ENCODE data around the gene NWD2. TPM values are rescaled to one million over a fixed set of nuclear protein-coding genes. Genes with fewer than 3 reads are reported as not detected.
A peak's percentile ranks its signal among the peaks of the same experiment; 100 is the strongest.

The NWD2 gene
- total RNA-seq, 1 donor from 2014 or later = not detected

DNA sequence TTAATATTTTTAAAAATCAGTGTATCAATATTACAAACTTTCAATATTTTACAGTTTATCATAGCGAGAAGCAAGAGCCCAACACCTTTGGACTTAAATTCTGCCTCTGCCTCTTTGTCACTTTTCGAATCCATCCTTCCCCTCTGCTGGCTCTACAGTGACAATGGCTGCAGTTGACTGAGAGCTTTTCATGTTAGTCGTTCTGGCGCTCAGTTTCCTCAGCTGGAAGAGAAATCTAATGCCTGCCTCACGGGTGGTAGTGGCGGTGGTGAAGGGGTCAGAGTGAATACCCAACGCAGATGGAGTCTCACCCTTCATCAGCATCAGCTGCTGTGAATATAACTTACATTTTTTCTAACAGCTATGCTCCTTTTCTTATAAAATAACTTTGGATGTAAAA lies 144.8 kb downstream of the NWD2 start:
- no peak overlapping the region for H3K4me3 Mint-ChIP-seq (ENCODE audit: unreplicated experiment)
- H3K27me3 Mint-ChIP-seq (ENCODE audit: unreplicated experiment) = peaks cover 6% of the 10 kb centered on the region
- H3K36me3 Mint-ChIP-seq (ENCODE audit: unreplicated experiment) = no peaks in the 10 kb centered on the region
- no peak for DNase-seq (ENCODE audit: extremely low spot score, unreplicated experiment)
- TF ChIP-seq, protein P1, sequence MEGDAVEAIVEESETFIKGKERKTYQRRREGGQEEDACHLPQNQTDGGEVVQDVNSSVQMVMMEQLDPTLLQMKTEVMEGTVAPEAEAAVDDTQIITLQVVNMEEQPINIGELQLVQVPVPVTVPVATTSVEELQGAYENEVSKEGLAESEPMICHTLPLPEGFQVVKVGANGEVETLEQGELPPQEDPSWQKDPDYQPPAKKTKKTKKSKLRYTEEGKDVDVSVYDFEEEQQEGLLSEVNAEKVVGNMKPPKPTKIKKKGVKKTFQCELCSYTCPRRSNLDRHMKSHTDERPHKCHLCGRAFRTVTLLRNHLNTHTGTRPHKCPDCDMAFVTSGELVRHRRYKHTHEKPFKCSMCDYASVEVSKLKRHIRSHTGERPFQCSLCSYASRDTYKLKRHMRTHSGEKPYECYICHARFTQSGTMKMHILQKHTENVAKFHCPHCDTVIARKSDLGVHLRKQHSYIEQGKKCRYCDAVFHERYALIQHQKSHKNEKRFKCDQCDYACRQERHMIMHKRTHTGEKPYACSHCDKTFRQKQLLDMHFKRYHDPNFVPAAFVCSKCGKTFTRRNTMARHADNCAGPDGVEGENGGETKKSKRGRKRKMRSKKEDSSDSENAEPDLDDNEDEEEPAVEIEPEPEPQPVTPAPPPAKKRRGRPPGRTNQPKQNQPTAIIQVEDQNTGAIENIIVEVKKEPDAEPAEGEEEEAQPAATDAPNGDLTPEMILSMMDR (IDR thresholded peaks at IDR 0.05) = no peak
- no peak overlapping the region for H3K27ac Mint-ChIP-seq (ENCODE audit: unreplicated experiment)
- no peaks in the 10 kb centered on the region for H3K4me1 Mint-ChIP-seq (ENCODE audit: unreplicated experiment)
- H3K9me3 Mint-ChIP-seq (ENCODE audit: unreplicated experiment) = no peaks in the 10 kb centered on the region

DNA sequence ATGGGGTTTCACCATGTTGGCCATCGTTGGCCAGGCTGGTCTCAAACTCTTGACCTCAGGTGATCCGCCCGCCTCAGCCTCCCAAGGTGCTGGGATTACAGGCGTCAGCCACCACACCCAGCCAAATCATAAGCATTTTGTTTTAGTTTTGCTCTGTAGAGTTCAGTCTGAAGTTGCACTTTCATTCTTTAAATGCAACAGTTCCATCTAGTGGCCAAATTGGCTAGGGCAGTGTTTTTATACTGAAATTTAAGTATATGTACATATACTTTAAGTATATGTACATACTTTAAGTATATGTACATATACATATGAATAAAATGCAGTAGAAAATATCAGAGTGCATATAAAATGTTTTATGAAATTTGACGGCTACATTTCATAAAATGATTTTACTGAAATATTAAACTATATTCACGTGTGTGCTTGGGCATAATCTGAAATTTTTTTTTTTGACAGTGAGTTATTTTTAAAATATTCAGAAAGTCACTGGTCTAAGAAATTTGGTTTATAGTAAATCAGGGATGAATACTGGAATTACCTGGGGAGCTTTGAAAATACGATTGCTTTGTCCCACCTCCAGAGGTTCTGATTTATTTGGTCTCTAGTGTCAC lies 145.5 kb downstream of the NWD2 start:
- DNase-seq (ENCODE audit: extremely low spot score, unreplicated experiment) = no peak
- Mint-ChIP-seq H3K9me3 (ENCODE audit: unreplicated experiment) (no peaks in the 10 kb centered on the region), H3K27ac (ENCODE audit: unreplicated experiment) (no peak overlapping the region), H3K4me3 (ENCODE audit: unreplicated experiment) (no peak overlapping the region), H3K27me3 (ENCODE audit: unreplicated experiment) (peaks cover 6% of the 10 kb centered on the region), H3K36me3 (ENCODE audit: unreplicated experiment) (no peaks in the 10 kb centered on the region), H3K4me1 (ENCODE audit: unreplicated experiment) (no peaks in the 10 kb centered on the region)
- TF ChIP-seq, protein P1 (IDR thresholded peaks at IDR 0.05) = peak; percentile 68

DNA sequence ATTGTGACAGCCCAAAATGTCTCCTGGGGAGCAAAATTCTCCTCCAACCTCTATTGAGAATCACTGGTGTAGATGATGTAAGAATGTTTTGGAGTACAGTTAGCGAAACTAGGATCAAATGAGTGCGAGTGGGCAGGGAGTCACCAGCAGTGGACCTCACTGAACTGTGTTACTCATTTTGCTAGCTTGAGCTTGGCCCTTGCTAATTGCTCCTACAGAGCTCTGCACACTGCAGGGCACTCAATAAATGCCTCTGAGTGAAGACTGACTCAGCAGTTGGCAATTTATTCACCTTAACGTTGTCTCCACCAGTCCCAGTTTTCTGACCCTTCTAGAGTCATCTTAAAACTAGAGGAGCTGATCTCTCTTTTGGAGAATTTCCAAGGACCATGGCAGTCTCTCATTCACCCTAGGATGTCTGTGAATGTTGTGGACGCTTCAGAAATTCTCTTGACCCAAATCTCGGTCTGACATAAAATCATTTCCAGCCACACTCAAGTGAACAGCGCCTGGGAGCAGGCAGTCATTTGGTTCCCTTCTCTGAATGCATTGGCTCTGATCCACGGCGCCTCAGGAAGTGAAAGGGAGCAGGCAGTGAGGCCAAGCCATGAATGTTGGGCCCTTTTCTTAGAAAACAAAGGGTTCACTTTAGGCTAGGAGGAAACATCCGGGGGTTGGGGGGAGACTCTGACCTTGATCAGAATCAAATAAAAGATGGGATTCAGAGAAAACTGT lies 148.1 kb downstream of the NWD2 start:
- Mint-ChIP-seq H3K36me3 (ENCODE audit: unreplicated experiment) (no peaks in the 10 kb centered on the region), H3K4me1 (ENCODE audit: unreplicated experiment) (no peaks in the 10 kb centered on the region), H3K27me3 (ENCODE audit: unreplicated experiment) (peaks cover 3% of the 10 kb centered on the region), H3K4me3 (ENCODE audit: unreplicated experiment) (no peak overlapping the region), H3K27ac (ENCODE audit: unreplicated experiment) (no peak overlapping the region), H3K9me3 (ENCODE audit: unreplicated experiment) (no peaks in the 10 kb centered on the region)
- no peak for DNase-seq (ENCODE audit: extremely low spot score, unreplicated experiment)
- TF ChIP-seq, protein P1 (IDR thresholded peaks at IDR 0.05) = no peak

DNA sequence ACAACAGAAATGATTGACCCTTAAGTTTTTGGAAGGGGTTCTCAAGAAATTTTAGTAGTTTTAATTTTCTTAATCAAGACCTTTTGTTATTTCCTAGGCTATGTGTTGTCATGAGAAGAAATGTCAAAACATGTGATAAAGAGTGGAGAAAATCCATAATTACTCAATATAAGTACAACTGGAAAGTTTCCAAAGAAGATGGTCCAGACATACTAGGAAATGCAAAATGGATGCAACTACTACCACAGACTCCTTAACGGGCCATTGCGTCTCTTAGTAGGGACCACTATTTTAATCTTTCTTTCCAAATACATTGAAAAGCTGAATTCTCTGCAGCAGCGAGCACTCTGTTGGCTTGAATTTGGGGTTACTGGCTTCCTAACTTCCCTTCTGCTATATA lies 148.8 kb downstream of the NWD2 start:
- H3K27ac Mint-ChIP-seq (ENCODE audit: unreplicated experiment) = no peak overlapping the region
- TF ChIP-seq, protein P1 (IDR thresholded peaks at IDR 0.05) = no peak
- H3K4me3 Mint-ChIP-seq (ENCODE audit: unreplicated experiment) = no peak overlapping the region
- H3K36me3 Mint-ChIP-seq (ENCODE audit: unreplicated experiment) = no peaks in the 10 kb centered on the region
- H3K4me1 Mint-ChIP-seq (ENCODE audit: unreplicated experiment) = no peaks in the 10 kb centered on the region
- peaks cover 3% of the 10 kb centered on the region for H3K27me3 Mint-ChIP-seq (ENCODE audit: unreplicated experiment)
- DNase-seq (ENCODE audit: extremely low spot score, unreplicated experiment) = no peak
- no peaks in the 10 kb centered on the region for H3K9me3 Mint-ChIP-seq (ENCODE audit: unreplicated experiment)

DNA sequence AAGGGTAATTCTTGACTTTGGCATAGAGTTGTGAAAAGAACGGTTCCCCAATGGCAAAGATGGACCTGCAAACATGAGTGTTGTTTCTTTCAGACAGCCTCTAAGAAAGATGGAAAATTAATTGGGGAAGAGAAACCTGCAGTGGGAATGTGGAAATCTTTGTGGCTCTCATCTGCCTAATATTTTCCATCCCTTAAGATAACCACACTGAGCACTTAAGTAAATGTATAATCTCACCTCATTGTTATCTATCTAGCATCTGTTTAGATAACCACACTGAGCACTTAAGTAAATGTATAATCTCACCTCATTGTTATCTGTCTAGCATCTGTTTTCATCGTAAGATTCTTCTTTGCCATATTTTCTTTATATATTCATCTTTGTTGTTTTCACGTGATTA lies 149.3 kb downstream of the NWD2 start:
- no peak for DNase-seq (ENCODE audit: extremely low spot score, unreplicated experiment)
- Mint-ChIP-seq H3K27ac (ENCODE audit: unreplicated experiment) (no peak overlapping the region), H3K27me3 (ENCODE audit: unreplicated experiment) (peaks cover 3% of the 10 kb centered on the region), H3K4me3 (ENCODE audit: unreplicated experiment) (no peak overlapping the region), H3K9me3 (ENCODE audit: unreplicated experiment) (no peaks in the 10 kb centered on the region), H3K36me3 (ENCODE audit: unreplicated experiment) (no peaks in the 10 kb centered on the region), H3K4me1 (ENCODE audit: unreplicated experiment) (no peaks in the 10 kb centered on the region)
- TF ChIP-seq, protein P1 (IDR thresholded peaks at IDR 0.05) = no peak

Data from osteocyte (in vitro differentiated cells).